ENCODE results near the gene PEDS1.
"Not testable (repeated sequence)": the region's sequence is repeated elsewhere in the genome, so short reads cannot be mapped to it uniquely, and the experiment has no call there.

The PEDS1 gene

DNA sequence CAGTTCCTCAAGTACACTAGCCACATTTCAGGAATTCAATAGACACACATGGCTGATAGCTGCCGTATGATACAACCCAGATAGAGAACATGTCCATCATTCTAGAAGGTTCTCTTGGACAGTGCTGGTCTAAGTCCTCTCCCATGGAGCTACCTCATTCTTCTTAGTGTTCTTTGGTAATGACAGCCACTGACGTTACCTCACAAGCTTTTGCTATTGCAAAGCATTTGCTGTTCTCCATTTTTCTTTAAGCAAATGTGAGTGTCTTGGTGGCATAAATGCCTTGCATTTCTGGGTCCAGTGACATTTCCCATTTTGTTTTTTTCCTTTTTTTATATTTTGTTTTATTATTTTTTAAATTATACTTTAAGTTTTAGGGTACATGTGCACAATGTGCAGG lies 28.8 kb upstream of the PEDS1 start:
- no peaks in the 10 kb centered on the region for H3K9me3 Mint-ChIP-seq
- no peak overlapping the region for H3K27ac Mint-ChIP-seq
- no peaks in the 10 kb centered on the region for H3K36me3 Mint-ChIP-seq
- H3K27me3 Mint-ChIP-seq, result peaks cover 31% of the 10 kb centered on the region
- no peak overlapping the region for H3K4me3 Mint-ChIP-seq
- no peak for ATAC-seq
- peaks cover 10% of the 10 kb centered on the region for H3K4me1 Mint-ChIP-seq

- no peak for ATAC-seq
- H3K36me3 Mint-ChIP-seq, result no peaks in the 10 kb centered on the region
- H3K27ac Mint-ChIP-seq, result no peak overlapping the region
- H3K4me1 Mint-ChIP-seq, result peaks cover 7% of the 10 kb centered on the region
- H3K27me3 Mint-ChIP-seq, result peaks cover 31% of the 10 kb centered on the region
- H3K4me3 Mint-ChIP-seq, result no peak overlapping the region
- H3K9me3 Mint-ChIP-seq, result no peaks in the 10 kb centered on the region
These were observed 27.8 kb upstream of the PEDS1 start for GRCh38 chr20:50181344-50181743.

DNA sequence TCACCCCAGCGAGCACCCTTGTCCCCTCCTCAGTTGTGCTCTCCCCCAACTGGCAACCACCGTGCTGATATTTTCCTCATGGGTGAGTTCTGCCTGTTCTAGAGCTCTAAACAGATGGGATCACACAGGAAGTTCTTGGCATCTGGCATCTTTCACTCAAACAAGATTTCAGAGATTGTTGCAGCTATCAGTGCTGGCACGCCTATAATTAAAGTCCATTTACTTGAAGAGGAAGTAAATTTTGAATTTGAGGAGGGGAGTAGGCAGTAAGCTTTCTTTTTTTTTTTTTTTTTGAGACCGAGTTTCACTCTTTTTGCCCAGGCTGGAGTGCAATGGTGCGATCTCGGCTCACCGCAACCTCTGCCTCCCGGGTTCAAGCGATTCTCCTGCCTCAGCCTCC lies 25.1 kb upstream of the PEDS1 start:
- H3K4me3 Mint-ChIP-seq, H3K4me1 Mint-ChIP-seq, H3K9me3 Mint-ChIP-seq, ATAC-seq, H3K36me3 Mint-ChIP-seq, H3K27me3 Mint-ChIP-seq, H3K27ac Mint-ChIP-seq: not testable (repeated sequence)

GRCh38 chr20:50175938-50176933 lies 22.7 kb upstream of the PEDS1 start:
- H3K4me1 Mint-ChIP-seq, result peaks cover 10% of the 10 kb centered on the region
- H3K27me3 Mint-ChIP-seq, result peaks cover 24% of the 10 kb centered on the region
- H3K9me3 Mint-ChIP-seq, result no peaks in the 10 kb centered on the region
- H3K27ac Mint-ChIP-seq, result no peak overlapping the region
- no peaks in the 10 kb centered on the region for H3K36me3 Mint-ChIP-seq
- H3K4me3 Mint-ChIP-seq, result no peak overlapping the region
- ATAC-seq, result no peak

DNA sequence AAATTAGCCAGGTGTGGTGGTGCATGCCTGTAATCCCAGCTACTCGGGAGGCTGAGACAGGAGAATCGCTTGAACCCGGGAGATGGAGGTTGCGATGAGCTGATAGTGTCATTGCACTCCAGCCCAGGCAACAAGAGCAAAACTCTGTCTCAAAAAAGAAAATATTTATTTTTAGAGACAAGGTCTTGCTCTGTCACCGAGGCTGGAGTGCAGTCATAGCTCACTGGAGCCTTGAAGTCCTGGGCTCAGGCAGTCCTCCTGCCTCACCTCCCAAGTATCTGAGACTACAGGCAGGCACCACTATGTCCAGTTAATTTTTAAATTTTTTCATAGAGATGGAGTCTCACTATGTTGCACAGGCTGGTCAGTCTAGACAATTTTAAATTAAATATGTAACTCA lies 20.9 kb upstream of the PEDS1 start:
- ATAC-seq, result no peak
- Mint-ChIP-seq H3K4me1 (peaks cover 10% of the 10 kb centered on the region), H3K36me3 (no peaks in the 10 kb centered on the region), H3K9me3 (peaks cover 1% of the 10 kb centered on the region), H3K27ac (no peak overlapping the region), H3K27me3 (peaks cover 33% of the 10 kb centered on the region), H3K4me3 (no peak overlapping the region)

- H3K27me3 Mint-ChIP-seq, result peaks cover 33% of the 10 kb centered on the region
- peak; percentile 70 for ATAC-seq
- H3K4me1 Mint-ChIP-seq, result peaks cover 10% of the 10 kb centered on the region
- H3K4me3 Mint-ChIP-seq, result peak overlapping the region; percentile 43
- peaks cover 3% of the 10 kb centered on the region for H3K9me3 Mint-ChIP-seq
- H3K36me3 Mint-ChIP-seq, result no peaks in the 10 kb centered on the region
- no peak overlapping the region for H3K27ac Mint-ChIP-seq
These were observed 19.0 kb upstream of the PEDS1 start for GRCh38 chr20:50172347-50173013.

- peaks cover 19% of the 10 kb centered on the region for H3K4me1 Mint-ChIP-seq
- ATAC-seq, result no peak
- peaks cover 3% of the 10 kb centered on the region for H3K9me3 Mint-ChIP-seq
- peaks cover 33% of the 10 kb centered on the region for H3K27me3 Mint-ChIP-seq
- no peak overlapping the region for H3K27ac Mint-ChIP-seq
- H3K36me3 Mint-ChIP-seq, result no peaks in the 10 kb centered on the region
- H3K4me3 Mint-ChIP-seq, result no peak overlapping the region
These were observed 17.2 kb upstream of the PEDS1 start for GRCh38 chr20:50170549-50171220.

DNA sequence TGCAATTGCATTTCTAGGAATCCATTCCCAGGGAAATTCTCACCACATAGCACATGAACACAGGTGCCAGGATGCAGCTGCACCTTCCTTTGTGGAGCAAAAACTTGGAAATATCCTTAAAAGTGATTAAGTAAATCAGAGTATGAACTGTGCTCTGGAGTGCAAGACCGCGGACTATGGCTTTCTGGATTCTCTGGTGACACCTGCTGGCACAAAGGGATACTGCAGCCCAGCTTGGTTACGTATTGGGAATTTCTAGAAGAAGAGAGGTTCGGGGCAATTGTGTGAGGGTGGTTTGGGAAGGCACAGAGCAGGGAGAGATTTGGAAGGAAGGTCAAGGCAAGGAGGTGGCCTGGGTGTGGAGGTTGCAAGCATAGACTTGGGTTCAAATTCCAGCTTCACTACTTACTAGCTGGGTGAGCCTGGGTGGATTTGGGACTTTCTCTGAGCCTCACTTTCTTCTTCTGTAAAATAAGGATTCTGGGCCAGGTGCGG lies 15.9 kb upstream of the PEDS1 start:
- Mint-ChIP-seq H3K9me3 (peaks cover 3% of the 10 kb centered on the region), H3K36me3 (no peaks in the 10 kb centered on the region), H3K4me3 (no peak overlapping the region), H3K27ac (no peak overlapping the region), H3K4me1 (peaks cover 21% of the 10 kb centered on the region), H3K27me3 (peaks cover 33% of the 10 kb centered on the region)
- no peak for ATAC-seq

DNA sequence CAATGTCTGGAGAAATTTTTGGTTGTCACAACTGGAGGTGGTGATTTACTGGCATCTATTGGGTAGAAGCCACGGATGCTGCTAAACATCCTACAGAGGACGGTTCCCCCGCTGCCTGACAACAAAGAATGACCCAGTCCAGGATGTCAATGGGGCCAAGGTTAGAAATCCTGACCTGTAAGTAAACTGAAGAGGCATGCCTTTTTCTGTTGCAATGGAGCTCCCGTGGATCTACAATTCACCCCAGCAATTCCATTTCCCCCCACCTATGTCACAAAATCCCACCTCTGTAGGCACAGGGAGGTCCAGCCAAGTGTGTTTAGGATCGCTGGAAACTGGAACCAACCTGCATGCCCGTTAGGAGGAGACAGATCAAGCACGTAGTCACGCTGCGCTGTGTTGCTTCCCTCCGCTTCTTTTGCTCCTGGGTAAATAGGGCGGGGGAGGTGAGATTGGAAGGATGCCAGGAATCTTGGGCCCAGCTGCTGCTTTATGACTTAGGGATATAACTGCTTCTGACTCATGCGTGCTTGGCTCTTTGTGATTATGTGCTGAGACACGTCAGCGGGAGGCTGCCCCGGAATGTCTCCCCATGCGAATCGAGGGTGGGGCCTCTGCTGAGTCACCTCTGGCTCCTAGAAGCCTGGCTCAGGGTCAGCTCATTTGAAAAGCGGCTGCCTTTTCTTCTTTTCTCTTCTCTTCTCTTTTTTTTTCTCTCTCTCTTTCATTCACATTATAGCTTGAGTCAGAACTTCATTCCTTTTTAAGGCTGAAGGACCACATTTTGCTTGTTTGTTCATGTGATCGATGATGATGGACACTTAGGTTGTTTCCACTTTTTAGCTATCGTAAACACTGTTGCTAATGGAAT lies 12.4 kb upstream of the PEDS1 start:
- H3K36me3 Mint-ChIP-seq, result no peaks in the 10 kb centered on the region
- H3K9me3 Mint-ChIP-seq, result peaks cover 3% of the 10 kb centered on the region
- peak overlapping the region; percentile 91 for H3K27ac Mint-ChIP-seq
- ATAC-seq, result peak; percentile 97
- H3K27me3 Mint-ChIP-seq, result peaks cover 8% of the 10 kb centered on the region
- peaks cover 10% of the 10 kb centered on the region for H3K4me1 Mint-ChIP-seq
- peak overlapping the region; percentile 81 for H3K4me3 Mint-ChIP-seq

DNA sequence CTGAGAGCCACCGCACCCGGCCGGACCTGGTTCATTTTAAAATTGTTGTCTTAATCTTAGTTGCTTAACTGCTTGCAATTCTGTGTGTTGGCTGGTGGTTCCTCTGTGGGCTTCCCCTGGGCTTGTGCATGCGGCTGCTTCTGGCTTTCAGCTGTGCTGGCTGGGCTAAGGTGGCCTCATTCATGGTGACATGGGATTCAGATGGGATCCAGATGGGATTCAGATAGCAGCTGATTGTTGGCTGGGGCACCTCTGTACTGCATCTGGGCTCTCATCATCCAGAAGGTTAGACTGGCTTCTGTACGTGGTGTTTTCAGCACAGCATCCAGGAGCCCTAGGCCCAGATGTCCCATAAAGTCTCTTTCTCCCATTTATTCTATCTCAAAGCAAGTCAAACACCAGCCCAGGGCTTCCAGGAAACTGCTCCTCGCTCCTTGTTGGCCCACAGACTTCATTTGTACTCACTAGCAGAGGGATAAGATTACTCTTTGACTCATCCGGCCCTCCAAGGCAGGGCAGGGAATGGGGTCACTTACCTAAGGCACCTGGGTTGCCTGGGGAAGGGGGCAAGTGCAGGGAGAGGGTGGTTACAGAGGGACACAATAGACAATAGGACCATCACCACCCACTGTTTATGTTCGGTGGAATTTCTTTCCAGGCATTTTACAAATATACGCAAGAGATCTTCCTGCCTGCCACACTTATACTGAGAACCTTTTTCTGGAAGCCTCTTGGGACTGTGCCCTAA lies 10.2 kb upstream of the PEDS1 start:
- H3K4me1 Mint-ChIP-seq, result peaks cover 10% of the 10 kb centered on the region
- no peaks in the 10 kb centered on the region for H3K9me3 Mint-ChIP-seq
- H3K4me3 Mint-ChIP-seq, result no peak overlapping the region
- H3K36me3 Mint-ChIP-seq, result no peaks in the 10 kb centered on the region
- ATAC-seq, result no peak
- H3K27me3 Mint-ChIP-seq, result no peaks in the 10 kb centered on the region
- no peak overlapping the region for H3K27ac Mint-ChIP-seq

DNA sequence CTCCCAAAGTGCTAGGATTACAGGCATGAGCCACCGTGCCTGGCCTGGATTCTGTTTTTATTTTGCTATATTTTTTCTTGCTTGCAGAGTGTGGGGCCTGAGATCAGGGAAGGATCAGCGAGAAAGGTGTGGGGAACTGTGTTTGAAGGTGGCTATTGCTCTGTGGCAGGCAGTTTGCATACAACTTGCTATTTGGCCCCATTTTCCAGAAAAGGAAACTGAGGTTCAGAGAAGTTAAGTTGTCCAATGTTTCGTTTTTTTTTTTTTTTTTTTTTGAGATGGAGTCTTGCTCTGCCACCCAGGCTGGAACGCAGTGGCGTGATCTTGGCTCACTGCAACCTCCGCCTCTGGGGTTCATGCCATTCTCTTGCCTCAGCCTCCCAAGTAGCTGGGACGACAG lies 8.0 kb upstream of the PEDS1 start:
- not testable (repeated sequence) for H3K27ac Mint-ChIP-seq

GRCh38 chr20:50153153-50153499 lies 397 bp downstream of the PEDS1 start:
- peaks cover 10% of the 10 kb centered on the region for H3K36me3 Mint-ChIP-seq
- peaks cover 57% of the 10 kb centered on the region for H3K4me1 Mint-ChIP-seq
- no peaks in the 10 kb centered on the region for H3K27me3 Mint-ChIP-seq
- H3K27ac Mint-ChIP-seq, result peak overlapping the region; percentile 69
- peak overlapping the region; percentile 86 for H3K4me3 Mint-ChIP-seq
- no peak for ATAC-seq
- no peaks in the 10 kb centered on the region for H3K9me3 Mint-ChIP-seq

More for the DNA sequence above, 8.0 kb upstream of the PEDS1 start:
- not testable (repeated sequence) for H3K9me3 Mint-ChIP-seq, H3K36me3 Mint-ChIP-seq, H3K4me1 Mint-ChIP-seq, H3K4me3 Mint-ChIP-seq, ATAC-seq, H3K27me3 Mint-ChIP-seq

GRCh38 chr20:50152394-50153152 lies 950 bp downstream of the PEDS1 start:
- Mint-ChIP-seq H3K36me3 (peaks cover 10% of the 10 kb centered on the region), H3K27me3 (no peaks in the 10 kb centered on the region), H3K9me3 (no peaks in the 10 kb centered on the region), H3K4me1 (peaks cover 60% of the 10 kb centered on the region), H3K4me3 (peak overlapping the region; percentile 86), H3K27ac (peak overlapping the region; percentile 69)
- ATAC-seq, result no peak

All from stimulated activated memory B cell treated with anti-CD40 and anti-IgM and Interleukin-4, amounts not matched to agents 10 μg/mL and 1 μg/mL and 100 μg/mL, for 72 hours (primary cell).